VCaP (cell line): ENCODE measurements around the gene EVA1A.

ENCODE experiments used
- H3K27ac ChIP-seq: fragments of 450-650 bp; 2 replicates; pipeline ENCODE4 v1.5.1; 2017
- CTCF ChIP-seq: fragments of 450-650 bp; conservative IDR thresholded peaks from 2 replicates; pipeline ENCODE4 v1.5.1; 2017; ENCODE audit warnings: mild to moderate bottlenecking, moderate library complexity

EVA1A gene

DNA sequence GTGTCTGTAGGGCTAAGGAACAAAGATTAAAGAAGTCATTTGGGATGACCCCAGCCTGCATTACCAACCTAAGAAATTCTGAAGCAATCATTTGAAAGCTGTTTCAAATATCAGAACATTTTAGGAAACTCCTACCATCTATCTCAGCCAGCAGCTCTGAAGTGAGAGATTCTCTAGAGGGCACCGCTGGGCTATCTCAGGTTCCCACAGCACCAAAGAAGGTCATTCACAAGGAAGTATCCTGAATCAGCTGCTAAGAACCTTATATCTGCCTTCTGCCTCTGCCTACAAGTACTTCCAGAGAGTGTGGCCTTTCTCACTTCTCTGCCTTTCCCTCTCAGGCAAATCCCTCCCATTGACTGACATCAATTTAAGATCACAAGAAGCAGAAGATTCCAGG is 13.4 kb upstream of the EVA1A start:
- no peak for TF ChIP-seq CTCF

GRCh38 chr2:75573145-75573878 is 12.6 kb upstream of the EVA1A start:
- H3K27ac ChIP-seq = no peak overlapping the region
- no peak for TF ChIP-seq CTCF

More for the DNA sequence above, 13.4 kb upstream of the EVA1A start:
- H3K27ac ChIP-seq = no peak overlapping the region

- TF ChIP-seq CTCF = no peak
- H3K27ac ChIP-seq = peak overlapping the region; percentile 40; the same call in 1 of the 2 replicates
Observed at GRCh38 chr2:75571730-75572430, 11.1 kb upstream of the EVA1A start.

- TF ChIP-seq CTCF = no peak
- H3K27ac ChIP-seq = peak overlapping the region; percentile 40; the same call in 1 of the 2 replicates
Observed at GRCh38 chr2:75570948-75571729, 10.4 kb upstream of the EVA1A start.

GRCh38 chr2:75570024-75570947 is 9.5 kb upstream of the EVA1A start:
- peak overlapping the region; percentile 40; the same call in 1 of the 2 replicates for H3K27ac ChIP-seq

DNA sequence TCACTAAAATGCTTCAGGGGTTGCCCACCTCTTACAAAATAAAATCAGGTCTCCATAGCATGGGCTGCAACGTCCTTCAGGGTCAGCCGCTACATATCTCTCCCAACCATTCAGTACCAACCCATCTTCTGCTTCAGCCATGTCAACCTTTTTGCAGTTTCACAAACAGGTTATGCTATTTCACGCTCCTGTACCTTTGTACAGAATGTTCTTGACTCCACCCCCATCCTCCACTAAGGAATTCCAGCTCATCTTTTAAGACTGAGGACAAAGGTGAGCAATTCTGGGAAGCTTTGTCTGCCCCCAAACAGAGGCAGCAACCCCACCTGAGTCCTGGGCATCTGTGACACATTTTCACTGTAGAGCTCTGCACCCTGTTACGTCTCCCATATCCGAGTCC is 8.8 kb upstream of the EVA1A start:
- no peak for TF ChIP-seq CTCF
- no peak overlapping the region for H3K27ac ChIP-seq

More at GRCh38 chr2:75570024-75570947, 9.5 kb upstream of the EVA1A start:
- TF ChIP-seq CTCF = no peak
